DND-41 (cell line): ENCODE results near the gene SF3B5.
"Not testable (repeated sequence)": the region's sequence is repeated elsewhere in the genome, so short reads cannot be mapped to it uniquely, and the experiment has no call there.

Experiments
- CTCF ChIP-seq: IDR thresholded peaks from 2 replicates; pipeline ENCODE4 v1.5.1; 2012; ENCODE audit warnings: borderline replicate concordance, low read length, moderate library complexity, mild to moderate bottlenecking; ENCODE audit not compliant: poor library complexity, severe bottlenecking; ENCODE audit errors: extremely low read depth
- EZH2 ChIP-seq: IDR thresholded peaks from 3 replicates; pipeline ENCODE4 v1.6.1; 2012; ENCODE audit warnings: borderline replicate concordance, low read depth, mild to moderate bottlenecking, moderate library complexity, low read length, inconsistent platforms; ENCODE audit not compliant: severe bottlenecking

DNA sequence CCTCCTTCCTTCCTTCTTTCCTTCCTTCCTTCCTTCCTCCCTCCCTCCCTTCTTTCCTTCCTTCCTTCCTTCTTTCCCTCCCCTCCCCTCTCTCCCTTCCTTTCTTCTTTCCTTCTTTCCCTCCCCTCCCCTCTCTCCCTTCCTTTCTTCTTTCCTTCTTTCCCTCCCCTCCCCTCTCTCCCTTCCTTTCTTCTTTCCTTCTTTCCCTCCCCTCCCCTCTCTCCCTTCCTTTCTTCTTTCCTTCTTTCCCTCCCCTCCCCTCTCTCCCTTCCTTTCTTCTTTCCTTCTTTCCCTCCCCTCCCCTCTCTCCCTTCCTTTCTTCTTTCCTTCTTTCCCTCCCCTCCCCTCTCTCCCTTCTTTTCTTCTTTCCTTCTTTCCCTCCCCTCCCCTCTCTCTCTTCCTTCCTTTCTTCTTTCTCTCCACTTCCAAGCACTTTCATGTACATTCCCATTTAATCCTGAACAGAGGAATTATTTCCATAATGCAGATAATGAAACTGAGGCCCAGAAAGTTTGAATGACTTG lies 36.9 kb upstream of the SF3B5 start:
- TF ChIP-seq CTCF, EZH2: not testable (repeated sequence)
